Ovary (tissue), 9 donors: ENCODE data around the gene CPA1. TPM values are rescaled to one million over a fixed set of nuclear protein-coding genes. Genes with fewer than 3 reads are reported as not detected.

Experiments
- DNase-seq, 5 donors: peaks; one replicate each; pipeline ENCODE4 v3.0.0-alpha.2; 2019 to 2020
- H3K27ac ChIP-seq, 2 donors: fragments of 200-600 bp; one replicate each; pipeline versions ENCODE4 v1.5.1 to v1.8.0; 2019 to 2022
- H3K27me3 ChIP-seq: fragments of 200-600 bp; one replicate; pipeline ENCODE4 v1.8.0; 2022
- H3K36me3 ChIP-seq: fragments of 200-600 bp; sonication (generic); one replicate; pipeline ENCODE4 v1.5.1; 2019
- H3K4me1 ChIP-seq: one replicate; pipeline ENCODE4 v1.8.1; 2013; ENCODE audit warnings: mild to moderate bottlenecking, moderate library complexity; ENCODE audit not compliant: insufficient read depth
- H3K4me3 ChIP-seq: fragments of 200-600 bp; sonication (generic); one replicate; pipeline ENCODE4 v1.5.1; 2017
- H3K9me3 ChIP-seq, 2 donors: fragments of 200-600 bp in 1 of 2; sonication (generic) in 1 of 2; one replicate each; pipeline versions ENCODE4 v1.5.1 to v1.8.1; 2013 to 2019; ENCODE audit warnings: mild to moderate bottlenecking in 1 of 2, moderate library complexity in 1 of 2
- CTCF ChIP-seq, 3 donors: fragments of 450-650 bp in 2 of 3; fragments of 200-600 bp in 1 of 3; IDR thresholded peaks; one replicate each; pipeline versions ENCODE4 v1.5.1 to v1.8.0; 2016 to 2022; ENCODE audit warnings: antibody characterized with exemption in 3 of 3, mild to moderate bottlenecking in 1 of 3
- EP300 ChIP-seq: sonication (generic); formaldehyde crosslinking; IDR thresholded peaks from one replicate; pipeline ENCODE4 v1.6.1; 2017; ENCODE audit warnings: antibody characterized with exemption
- POLR2A ChIP-seq: fragments of 450-650 bp; IDR thresholded peaks from one replicate; pipeline ENCODE4 v1.6.1; 2017; ENCODE audit warnings: antibody characterized with exemption, mild to moderate bottlenecking, moderate library complexity
- whole genome bisulfite sequencing, 3 donors: extraction: QIAGEN DNeasy Blood & Tissue Kit in 1 of 3; methylation state at CpG; one replicate each; pipeline versions ENCODE4 v1.1.5 to v1.1.7; 2013 to 2017; 5-methylcytosine and 5-hydroxymethylcytosine counted together
- intact Hi-C, 4 donors: fragments of 100-400 bp; cut with DNase I; formaldehyde crosslinking; loops; one replicate each; pipeline versions ENCODE4 v1.11.0 to v1.15.1; 2022 to 2023
- polyA plus RNA-seq, 2 donors: library from polyadenylated mRNA; stranded (reverse); fragments of 200-250 nt in 1 of 2; fragments of 350-450 nt in 1 of 2; fragmentation: Illumina TruSeq in 1 of 2; extraction: RNeasy Lipid Tissue Mini Kit (QIAGEN cat#74804) in 1 of 2; gene quantifications; one replicate each; pipeline ENCODE4 v1.2.3, GENCODE V29; 2013 to 2014
- total RNA-seq, 7 donors: library from RNA; depleted of rRNA in 2 of 7; stranded (reverse); fragments of >200 nt in 2 of 7; fragmentation: NEBNext Ultra II Directional in 3 of 7; extraction: Animal tissue kit (Norgen Biotek cat#: 25700) in 3 of 7; gene quantifications; one replicate each; pipeline versions ENCODE4 v1.1.0 to v1.2.4, GENCODE V29; 2016 to 2023
- donor health status: DM: no; HTN: no; CAD: no; lungs with moderate emphysema.
- donor health status: DM: no; HTN: no; CAD: no.
- donor health status: Bipolar disorder and iron deficiency.
- donor health status: DM: yes; HTN: yes; CAD: no.
- donor health status: DM: no; HTN: no; CAD: no.
- donor health status: DM: yes; HTN: yes; CAD: no.

CPA1 gene
- total and polyA plus RNA-seq, 9 donors: 0.31 to 32.4 (median 1.9) TPM; not detected in 2

GRCh38 chr7:130358471-130358870, 21.8 kb upstream of the CPA1 start:
- no peak overlapping the region for H3K27ac ChIP-seq
- H3K27me3 ChIP-seq: no peaks in the 10 kb centered on the region
- TF ChIP-seq EP300: no peak
- no peak for TF ChIP-seq POLR2A
- no peak for TF ChIP-seq CTCF (IDR thresholded peaks at IDR 0.05)
- H3K9me3 ChIP-seq: no peaks in the 10 kb centered on the region
- no peaks in the 10 kb centered on the region for H3K36me3 ChIP-seq
- no peak for DNase-seq
- no peak overlapping the region for H3K4me3 ChIP-seq
- intact Hi-C loops: loop anchor here in 2 of 4 donors (5.0 to 10.0 kb wide), 2 partner anchors 39 to 84 kb away; no protein-coding TSS in a partner anchor
- 94 to 95% (median 94%) methylated on average over 4 of the region's 4 CpGs for WGBS, 3 donors
- peaks cover 7% of the 10 kb centered on the region for H3K4me1 ChIP-seq

GRCh38 chr7:130359276-130359857, 20.9 kb upstream of the CPA1 start:
- no peak for TF ChIP-seq POLR2A
- no peak for TF ChIP-seq CTCF (IDR thresholded peaks at IDR 0.05)
- TF ChIP-seq EP300: no peak
- DNase-seq: no peak
- Histone ChIP-seq H3K4me3 (no peak overlapping the region), H3K9me3 (no peaks in the 10 kb centered on the region), H3K27ac (no peak overlapping the region), H3K27me3 (no peaks in the 10 kb centered on the region), H3K36me3 (no peaks in the 10 kb centered on the region), H3K4me1 (peaks cover 7% of the 10 kb centered on the region)
- 95 to 98% (median 97%) methylated on average over 5 of the region's 5 CpGs for WGBS, 3 donors
- intact Hi-C loops: loop anchor here in 2 of 4 donors (5.0 to 10.0 kb wide), 2 partner anchors 38 to 85 kb away; no protein-coding TSS in a partner anchor

DNA sequence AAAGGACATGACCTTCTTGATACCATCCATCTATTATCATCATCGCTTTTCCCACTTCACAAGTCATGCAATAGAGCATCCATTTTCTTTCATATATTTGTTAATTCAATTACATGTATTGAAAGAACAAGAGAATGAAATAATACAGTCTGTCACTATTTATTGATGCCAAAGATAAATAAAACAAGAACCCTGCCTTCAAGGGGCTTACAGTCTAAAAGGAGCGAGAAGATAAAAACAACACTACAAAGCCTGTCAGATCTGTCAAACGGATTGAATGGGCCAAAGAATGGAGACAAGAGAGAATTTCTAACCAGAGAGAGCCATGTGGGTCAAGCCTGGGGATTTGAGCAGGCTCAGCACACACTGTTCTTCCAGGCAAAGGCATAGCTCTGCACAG, 19.8 kb upstream of the CPA1 start:
- no peak for TF ChIP-seq EP300
- TF ChIP-seq CTCF (IDR thresholded peaks at IDR 0.05): no peak
- no peak for TF ChIP-seq POLR2A
- WGBS, 3 donors: 95% methylated on average over 3 of the region's 3 CpGs
- H3K9me3 ChIP-seq: no peaks in the 10 kb centered on the region
- H3K27ac ChIP-seq: no peak overlapping the region
- H3K27me3 ChIP-seq: no peaks in the 10 kb centered on the region
- no peak for DNase-seq
- H3K4me1 ChIP-seq: peaks cover 9% of the 10 kb centered on the region
- no peaks in the 10 kb centered on the region for H3K36me3 ChIP-seq
- no peak overlapping the region for H3K4me3 ChIP-seq
- intact Hi-C loops: no loop called here

GRCh38 chr7:130361681-130362080, 18.6 kb upstream of the CPA1 start:
- H3K27me3 ChIP-seq: no peaks in the 10 kb centered on the region
- no peak overlapping the region for H3K27ac ChIP-seq
- H3K9me3 ChIP-seq: no peaks in the 10 kb centered on the region
- no peak overlapping the region for H3K4me3 ChIP-seq
- DNase-seq: no peak
- intact Hi-C loops: no loop called here
- H3K36me3 ChIP-seq: no peaks in the 10 kb centered on the region
- WGBS, 3 donors: 94 to 98% (median 95%) methylated on average over 7 of the region's 7 CpGs
- TF ChIP-seq CTCF (IDR thresholded peaks at IDR 0.05) (no peak), EP300 (no peak), POLR2A (no peak)
- peaks cover 6% of the 10 kb centered on the region for H3K4me1 ChIP-seq
